ENCODE results near the gene BCCIP. TPM values are rescaled to one million over a fixed set of nuclear protein-coding genes. Genes with fewer than 3 reads are reported as not detected.

The BCCIP gene
- total and polyA plus RNA-seq, 2 donors from 2014 or later = 46.2 to 71.3 TPM

Small RNAs within 50 kb of the gene (microRNA-seq; reads per million reads assigned to microRNA genes)
- gene MIR4484 = not detected

Other genes starting within 250 kb of the BCCIP start
- not detected for gene TEX36, start 140.4 kb upstream of the BCCIP start, total RNA-seq
- gene TEX36, start 140.4 kb upstream of the BCCIP start, polyA plus RNA-seq (ENCODE audit: insufficient read depth, low read depth, low replicate concordance) = not detected
- gene EDRF1, start 103.8 kb upstream of the BCCIP start, total RNA-seq = 25.3 TPM
- 11.4 TPM for gene EDRF1, start 103.8 kb upstream of the BCCIP start, polyA plus RNA-seq (ENCODE audit: insufficient read depth, low read depth, low replicate concordance)
- gene MMP21, start 47.7 kb upstream of the BCCIP start, total RNA-seq = 0.13 TPM
- gene MMP21, start 47.7 kb upstream of the BCCIP start, polyA plus RNA-seq (ENCODE audit: insufficient read depth, low read depth, low replicate concordance) = not detected
- 42.1 TPM for gene UROS, start 288 bp upstream of the BCCIP start, total RNA-seq
- 81.7 TPM for gene UROS, start 288 bp upstream of the BCCIP start, polyA plus RNA-seq (ENCODE audit: insufficient read depth, low read depth, low replicate concordance)
- 33.2 TPM for gene DHX32, start 57.7 kb downstream of the BCCIP start, total RNA-seq
- 20.0 TPM for gene DHX32, start 57.7 kb downstream of the BCCIP start, polyA plus RNA-seq (ENCODE audit: insufficient read depth, low read depth, low replicate concordance)
- 13.4 TPM for gene FANK1, start 73.0 kb downstream of the BCCIP start, total RNA-seq
- 8.6 TPM for gene FANK1, start 73.0 kb downstream of the BCCIP start, polyA plus RNA-seq (ENCODE audit: insufficient read depth, low read depth, low replicate concordance)

Data from kidney (tissue), 2 donors.